ENCODE results near the gene TKFC.

The TKFC gene

DNA sequence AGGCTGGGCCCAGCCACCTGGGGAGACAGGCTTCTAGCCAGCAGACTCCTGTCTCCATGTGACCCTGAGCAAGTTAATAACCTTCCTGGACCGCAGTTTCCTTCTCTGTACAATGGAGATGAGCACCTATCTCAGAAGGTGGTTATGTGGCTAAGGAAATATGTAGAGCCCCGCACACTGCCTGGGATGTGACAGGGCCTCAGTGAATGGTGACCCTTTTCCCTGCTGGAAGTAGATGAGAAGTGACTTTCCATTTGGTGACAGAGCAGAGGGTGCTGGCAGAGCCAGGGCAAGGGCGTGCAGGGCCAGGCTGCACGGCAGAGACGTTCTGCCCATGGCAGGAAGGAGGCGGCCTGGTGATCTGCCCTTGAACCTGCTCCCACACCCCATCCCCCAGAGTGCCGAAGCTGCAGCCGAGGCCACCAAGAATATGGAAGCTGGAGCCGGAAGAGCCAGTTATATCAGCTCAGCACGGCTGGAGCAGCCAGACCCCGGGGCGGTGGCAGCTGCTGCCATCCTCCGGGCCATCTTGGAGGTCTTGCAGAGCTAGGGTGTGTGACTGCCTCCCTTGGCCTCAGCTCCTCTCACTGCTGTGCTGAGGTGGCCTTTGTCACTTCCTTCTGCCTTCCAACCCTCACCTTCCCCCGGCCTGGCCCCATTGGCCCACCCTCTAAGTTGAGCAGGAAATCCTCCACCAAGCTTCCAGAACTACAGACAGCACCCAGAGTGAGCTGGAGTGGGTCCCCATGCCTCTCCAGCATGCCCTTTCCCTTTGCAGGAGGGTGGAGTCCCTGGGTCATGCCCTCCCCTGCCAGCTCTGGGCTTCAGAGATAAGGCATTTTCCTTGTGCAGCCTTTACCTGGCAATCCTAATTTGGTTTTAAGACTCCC, 13.2 kb downstream of the TKFC start (continued):
- TF ChIP-seq ZNF629 (tag by site-specific recombination; IDR thresholded peaks at IDR 0.05) = no peak
- TF ChIP-seq, protein P1, sequence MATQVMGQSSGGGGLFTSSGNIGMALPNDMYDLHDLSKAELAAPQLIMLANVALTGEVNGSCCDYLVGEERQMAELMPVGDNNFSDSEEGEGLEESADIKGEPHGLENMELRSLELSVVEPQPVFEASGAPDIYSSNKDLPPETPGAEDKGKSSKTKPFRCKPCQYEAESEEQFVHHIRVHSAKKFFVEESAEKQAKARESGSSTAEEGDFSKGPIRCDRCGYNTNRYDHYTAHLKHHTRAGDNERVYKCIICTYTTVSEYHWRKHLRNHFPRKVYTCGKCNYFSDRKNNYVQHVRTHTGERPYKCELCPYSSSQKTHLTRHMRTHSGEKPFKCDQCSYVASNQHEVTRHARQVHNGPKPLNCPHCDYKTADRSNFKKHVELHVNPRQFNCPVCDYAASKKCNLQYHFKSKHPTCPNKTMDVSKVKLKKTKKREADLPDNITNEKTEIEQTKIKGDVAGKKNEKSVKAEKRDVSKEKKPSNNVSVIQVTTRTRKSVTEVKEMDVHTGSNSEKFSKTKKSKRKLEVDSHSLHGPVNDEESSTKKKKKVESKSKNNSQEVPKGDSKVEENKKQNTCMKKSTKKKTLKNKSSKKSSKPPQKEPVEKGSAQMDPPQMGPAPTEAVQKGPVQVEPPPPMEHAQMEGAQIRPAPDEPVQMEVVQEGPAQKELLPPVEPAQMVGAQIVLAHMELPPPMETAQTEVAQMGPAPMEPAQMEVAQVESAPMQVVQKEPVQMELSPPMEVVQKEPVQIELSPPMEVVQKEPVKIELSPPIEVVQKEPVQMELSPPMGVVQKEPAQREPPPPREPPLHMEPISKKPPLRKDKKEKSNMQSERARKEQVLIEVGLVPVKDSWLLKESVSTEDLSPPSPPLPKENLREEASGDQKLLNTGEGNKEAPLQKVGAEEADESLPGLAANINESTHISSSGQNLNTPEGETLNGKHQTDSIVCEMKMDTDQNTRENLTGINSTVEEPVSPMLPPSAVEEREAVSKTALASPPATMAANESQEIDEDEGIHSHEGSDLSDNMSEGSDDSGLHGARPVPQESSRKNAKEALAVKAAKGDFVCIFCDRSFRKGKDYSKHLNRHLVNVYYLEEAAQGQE (tag by site-specific recombination; IDR thresholded peaks at IDR 0.05) = no peak
- TF ChIP-seq ZFP37 (tag by site-specific recombination; IDR thresholded peaks at IDR 0.05) = no peak
- no peak for TF ChIP-seq ZNF707 (tag by site-specific recombination; IDR thresholded peaks at IDR 0.05)
- TF ChIP-seq, protein P2, sequence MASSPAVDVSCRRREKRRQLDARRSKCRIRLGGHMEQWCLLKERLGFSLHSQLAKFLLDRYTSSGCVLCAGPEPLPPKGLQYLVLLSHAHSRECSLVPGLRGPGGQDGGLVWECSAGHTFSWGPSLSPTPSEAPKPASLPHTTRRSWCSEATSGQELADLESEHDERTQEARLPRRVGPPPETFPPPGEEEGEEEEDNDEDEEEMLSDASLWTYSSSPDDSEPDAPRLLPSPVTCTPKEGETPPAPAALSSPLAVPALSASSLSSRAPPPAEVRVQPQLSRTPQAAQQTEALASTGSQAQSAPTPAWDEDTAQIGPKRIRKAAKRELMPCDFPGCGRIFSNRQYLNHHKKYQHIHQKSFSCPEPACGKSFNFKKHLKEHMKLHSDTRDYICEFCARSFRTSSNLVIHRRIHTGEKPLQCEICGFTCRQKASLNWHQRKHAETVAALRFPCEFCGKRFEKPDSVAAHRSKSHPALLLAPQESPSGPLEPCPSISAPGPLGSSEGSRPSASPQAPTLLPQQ (tag by site-specific recombination; IDR thresholded peaks at IDR 0.05) = no peak
- TF ChIP-seq SETDB1 (IDR thresholded peaks at IDR 0.05; ENCODE audit: insufficient read length, low read length) = no peak
- TF ChIP-seq ZEB2 (tag by site-specific recombination; IDR thresholded peaks at IDR 0.05) = no peak

DNA sequence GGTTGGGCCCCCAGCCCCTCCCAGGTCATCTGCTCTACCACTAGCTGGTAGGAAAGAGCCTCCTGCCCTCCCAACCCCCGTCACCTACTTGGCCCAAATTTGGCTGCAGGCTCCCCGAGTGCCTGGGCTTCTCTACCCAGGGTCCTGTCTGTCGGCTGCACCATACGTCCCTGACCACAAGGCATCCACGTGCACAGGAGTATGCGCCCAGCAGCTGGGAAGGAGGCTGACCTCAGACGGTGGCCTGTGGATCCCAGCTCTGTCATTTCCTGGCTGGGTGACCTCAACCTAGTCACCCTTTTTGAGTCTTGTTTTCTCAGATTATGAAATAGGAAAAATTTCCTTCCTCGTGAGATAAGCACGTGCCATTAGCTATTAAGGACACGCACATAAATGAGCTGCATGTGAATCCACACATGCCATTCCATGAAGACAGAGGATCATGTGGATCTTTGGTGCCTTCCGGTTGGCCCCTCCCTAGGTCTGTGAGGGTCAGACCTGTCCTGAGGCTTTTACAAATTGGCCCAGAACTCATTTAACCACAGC, 15.0 kb downstream of the TKFC start:
- Histone ChIP-seq H3K36me3 (ENCODE audit: control insufficient read depth in 2 of 2, insufficient read depth in 1 of 2, low read length in 2 of 2) (peaks cover 0 to 84% of the 10 kb centered on the region in 2 experiments; a peak in 2 of 3 replicates), H3K9me3 (ENCODE audit: control insufficient read depth, insufficient read depth, low read depth, low read length) (no peaks in the 10 kb centered on the region), H3K4me1 (ENCODE audit: control insufficient read depth, insufficient read depth, low read length) (no peaks in the 10 kb centered on the region), H3K4me3 (ENCODE audit: low read depth, low read length) (no peak overlapping the region), H3K27ac (ENCODE audit: extremely low read depth, low read depth, low read length) (no peak overlapping the region)
- ChIA-PET CTCF (interaction anchor here (3.2 to 3.4 kb wide), 2 partner anchors 11 to 37 kb away, joined by 12 to 23 read pairs; no protein-coding TSS in a partner anchor), POLR2A (interaction anchor here (1.1 to 3.4 kb wide), 3 partner anchors 12 to 13 kb away, joined by 3 to 37 read pairs (median 3); partner anchors contain the start of genes CYB561A3 and TMEM138)
- TF ChIP-seq TRIM28 (IDR thresholded peaks at IDR 0.05; ENCODE audit: borderline replicate concordance, low read length) (no peak), ZXDB (tag by site-specific recombination; IDR thresholded peaks at IDR 0.05) (no peak), ZBTB48 (tag by site-specific recombination; IDR thresholded peaks at IDR 0.05) (no peak), ZNF341 (tag by site-specific recombination; IDR thresholded peaks at IDR 0.05; ENCODE audit: low read depth) (no peak), ZNF394 (tag by site-specific recombination; IDR thresholded peaks at IDR 0.05; ENCODE audit: borderline replicate concordance) (no peak), ZNF157 (tag by site-specific recombination; IDR thresholded peaks at IDR 0.05) (no peak), ZNF654 (tag by site-specific recombination; IDR thresholded peaks at IDR 0.05; ENCODE audit: low read depth) (no peak), ZNF660 (tag by site-specific recombination; IDR thresholded peaks at IDR 0.05) (no peak), ZNF600 (tag by site-specific recombination; IDR thresholded peaks at IDR 0.05) (no peak)
- TF ChIP-seq, protein P3, sequence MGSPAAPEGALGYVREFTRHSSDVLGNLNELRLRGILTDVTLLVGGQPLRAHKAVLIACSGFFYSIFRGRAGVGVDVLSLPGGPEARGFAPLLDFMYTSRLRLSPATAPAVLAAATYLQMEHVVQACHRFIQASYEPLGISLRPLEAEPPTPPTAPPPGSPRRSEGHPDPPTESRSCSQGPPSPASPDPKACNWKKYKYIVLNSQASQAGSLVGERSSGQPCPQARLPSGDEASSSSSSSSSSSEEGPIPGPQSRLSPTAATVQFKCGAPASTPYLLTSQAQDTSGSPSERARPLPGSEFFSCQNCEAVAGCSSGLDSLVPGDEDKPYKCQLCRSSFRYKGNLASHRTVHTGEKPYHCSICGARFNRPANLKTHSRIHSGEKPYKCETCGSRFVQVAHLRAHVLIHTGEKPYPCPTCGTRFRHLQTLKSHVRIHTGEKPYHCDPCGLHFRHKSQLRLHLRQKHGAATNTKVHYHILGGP (tag by site-specific recombination; IDR thresholded peaks at IDR 0.05) = no peak
- TF ChIP-seq, protein P2 (tag by site-specific recombination; IDR thresholded peaks at IDR 0.05) = no peak

All from HEK293 (cell line).